Tibial artery (tissue), 4 donors: Measurements from ENCODE around the gene MAT2B.

Source experiments
- DNase-seq, 2 donors: peaks; one replicate each; pipeline ENCODE4 v3.0.0-alpha.2; 2019
- H3K27ac ChIP-seq, 2 donors: fragments of 200-600 bp; sonication (generic) in 1 of 2; 1 replicate in 1 of 2; 2 replicates in 1 of 2; pipeline ENCODE4 v1.5.1; 2018 to 2019; ENCODE audit warnings: mild to moderate bottlenecking in 1 of 2
- H3K27me3 ChIP-seq, 2 donors: fragments of 200-600 bp; sonication (generic) in 1 of 2; one replicate each; pipeline versions ENCODE4 v1.5.1 to v1.6.0; 2016 to 2019
- H3K36me3 ChIP-seq, 3 donors: fragments of 200-600 bp; sonication (generic) in 2 of 3; one replicate each; pipeline ENCODE4 v1.5.1; 2016 to 2019; ENCODE audit warnings: mild to moderate bottlenecking in 2 of 3
- H3K4me1 ChIP-seq, 4 donors: fragments of 200-600 bp; sonication (generic) in 2 of 4; 1 replicate in 3 of 4; 2 replicates in 1 of 4; pipeline ENCODE4 v1.5.1; 2016 to 2019
- H3K4me3 ChIP-seq, 2 donors: fragments of 200-600 bp; sonication (generic) in 1 of 2; 1 replicate in 1 of 2; 2 replicates in 1 of 2; pipeline ENCODE4 v1.5.1; 2018 to 2019; ENCODE audit warnings: mild to moderate bottlenecking in 2 of 2
- H3K9me3 ChIP-seq, 3 donors: fragments of 200-600 bp; sonication (generic) in 1 of 3; one replicate each; pipeline ENCODE4 v1.5.1; 2016 to 2019
- intact Hi-C: fragments of 100-400 bp; cut with DNase I; formaldehyde crosslinking; loops from one replicate; pipeline ENCODE4 v1.15.0; 2023; ENCODE audit warnings: low total_unique reads
- TF ChIP-seq, protein P1 (sequence below), 2 experiments: fragments of 200-600 bp in 1 of 2; fragments of 450-650 bp in 1 of 2; IDR thresholded peaks; one replicate each; pipeline ENCODE4 v1.5.1; 2017 to 2019; ENCODE audit warnings: antibody characterized with exemption in 2 of 2, mild to moderate bottlenecking in 1 of 2, moderate library complexity in 1 of 2

MAT2B gene

DNA sequence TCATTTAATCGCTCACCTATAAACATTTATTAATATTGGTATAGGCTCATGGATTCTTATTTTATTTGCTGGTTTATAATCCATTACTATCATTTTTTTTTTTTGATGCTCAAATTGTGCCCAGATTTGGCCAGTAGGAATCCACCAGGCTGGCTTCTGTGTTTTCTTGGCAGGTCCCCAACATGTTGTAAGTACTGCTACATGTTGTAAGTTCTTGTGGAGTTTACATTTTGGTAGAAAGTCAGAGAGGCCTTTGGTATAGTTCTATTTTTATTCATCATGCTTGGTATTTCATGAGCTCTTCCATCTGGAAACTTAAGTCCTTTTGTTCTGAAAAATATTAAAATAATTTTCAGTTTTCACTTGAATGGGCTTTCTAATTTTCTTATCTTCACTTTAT lies 47.1 kb downstream of the MAT2B start:
- intact Hi-C loops: no loop called here
- no peak for DNase-seq

DNA sequence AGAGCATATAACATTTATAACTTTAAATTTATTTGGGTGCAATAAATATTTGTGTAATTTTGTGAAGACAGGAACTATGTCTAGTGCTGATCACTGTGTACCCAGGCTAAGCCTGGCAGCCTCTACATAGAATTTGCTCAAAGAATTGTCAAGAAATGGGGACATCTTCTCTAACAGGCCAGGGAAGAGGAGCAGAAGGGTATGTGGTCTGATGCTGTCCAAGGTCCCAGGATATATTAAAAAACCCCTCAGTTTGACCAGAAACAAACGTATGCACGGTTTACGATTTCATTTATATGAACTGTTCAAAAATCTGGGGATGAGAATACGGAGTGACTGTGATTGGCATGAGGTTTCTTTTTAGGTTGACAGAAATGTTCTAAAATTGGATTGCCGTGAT lies 55.9 kb downstream of the MAT2B start:
- no peak overlapping the region for H3K27ac ChIP-seq
- H3K4me1 ChIP-seq: peaks cover 0 to 12% (median 9%) of the 10 kb centered on the region in 4 donors
- no peaks in the 10 kb centered on the region for H3K9me3 ChIP-seq
- intact Hi-C loops: loop anchor here (10.0 kb wide), 1 partner anchor 943 kb away; no protein-coding TSS in a partner anchor
- DNase-seq: no peak
- no peak overlapping the region for H3K4me3 ChIP-seq
- peaks cover 0 to 22% of the 10 kb centered on the region in 2 donors for H3K27me3 ChIP-seq
- H3K36me3 ChIP-seq: no peaks in the 10 kb centered on the region
- TF ChIP-seq, protein P1, sequence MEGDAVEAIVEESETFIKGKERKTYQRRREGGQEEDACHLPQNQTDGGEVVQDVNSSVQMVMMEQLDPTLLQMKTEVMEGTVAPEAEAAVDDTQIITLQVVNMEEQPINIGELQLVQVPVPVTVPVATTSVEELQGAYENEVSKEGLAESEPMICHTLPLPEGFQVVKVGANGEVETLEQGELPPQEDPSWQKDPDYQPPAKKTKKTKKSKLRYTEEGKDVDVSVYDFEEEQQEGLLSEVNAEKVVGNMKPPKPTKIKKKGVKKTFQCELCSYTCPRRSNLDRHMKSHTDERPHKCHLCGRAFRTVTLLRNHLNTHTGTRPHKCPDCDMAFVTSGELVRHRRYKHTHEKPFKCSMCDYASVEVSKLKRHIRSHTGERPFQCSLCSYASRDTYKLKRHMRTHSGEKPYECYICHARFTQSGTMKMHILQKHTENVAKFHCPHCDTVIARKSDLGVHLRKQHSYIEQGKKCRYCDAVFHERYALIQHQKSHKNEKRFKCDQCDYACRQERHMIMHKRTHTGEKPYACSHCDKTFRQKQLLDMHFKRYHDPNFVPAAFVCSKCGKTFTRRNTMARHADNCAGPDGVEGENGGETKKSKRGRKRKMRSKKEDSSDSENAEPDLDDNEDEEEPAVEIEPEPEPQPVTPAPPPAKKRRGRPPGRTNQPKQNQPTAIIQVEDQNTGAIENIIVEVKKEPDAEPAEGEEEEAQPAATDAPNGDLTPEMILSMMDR (IDR thresholded peaks at IDR 0.05): no peak

More for the DNA sequence above, 47.1 kb downstream of the MAT2B start:
- H3K4me3 ChIP-seq: no peak overlapping the region
- H3K36me3 ChIP-seq: no peaks in the 10 kb centered on the region
- H3K4me1 ChIP-seq: no peaks in the 10 kb centered on the region
- no peak overlapping the region for H3K27ac ChIP-seq
- TF ChIP-seq, protein P1 (IDR thresholded peaks at IDR 0.05): no peak
- H3K27me3 ChIP-seq: peaks cover 0 to 3% of the 10 kb centered on the region in 2 donors
- no peaks in the 10 kb centered on the region for H3K9me3 ChIP-seq

DNA sequence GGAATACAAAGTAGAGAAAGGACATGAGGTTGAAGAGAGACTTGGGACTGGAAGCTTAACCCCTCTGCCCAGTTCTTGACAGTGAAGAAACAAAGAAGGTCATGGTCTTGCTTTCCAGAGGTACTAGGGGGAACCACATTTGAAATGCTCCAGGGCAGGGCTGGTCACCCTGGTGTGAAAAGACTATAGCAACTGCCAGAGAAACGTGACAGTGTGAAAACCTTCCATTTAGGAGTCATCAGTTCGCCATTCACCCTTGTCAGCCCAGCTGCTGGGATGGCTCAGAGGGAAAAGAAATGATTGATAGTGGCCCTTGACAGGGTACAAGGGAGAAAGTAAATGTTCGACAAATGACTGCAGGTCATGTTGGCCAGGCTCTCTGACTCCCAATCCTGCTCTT lies 56.7 kb downstream of the MAT2B start:
- H3K4me1 ChIP-seq: peaks cover 0 to 16% (median 9%) of the 10 kb centered on the region in 4 donors
- no peak for DNase-seq
- no peaks in the 10 kb centered on the region for H3K36me3 ChIP-seq
- H3K27me3 ChIP-seq: peaks cover 0 to 24% of the 10 kb centered on the region in 2 donors
- H3K9me3 ChIP-seq: no peaks in the 10 kb centered on the region
- intact Hi-C loops: loop anchor here (10.0 kb wide), 1 partner anchor 943 kb away; no protein-coding TSS in a partner anchor
- no peak overlapping the region for H3K27ac ChIP-seq
- TF ChIP-seq, protein P1 (IDR thresholded peaks at IDR 0.05): no peak
- no peak overlapping the region for H3K4me3 ChIP-seq

DNA sequence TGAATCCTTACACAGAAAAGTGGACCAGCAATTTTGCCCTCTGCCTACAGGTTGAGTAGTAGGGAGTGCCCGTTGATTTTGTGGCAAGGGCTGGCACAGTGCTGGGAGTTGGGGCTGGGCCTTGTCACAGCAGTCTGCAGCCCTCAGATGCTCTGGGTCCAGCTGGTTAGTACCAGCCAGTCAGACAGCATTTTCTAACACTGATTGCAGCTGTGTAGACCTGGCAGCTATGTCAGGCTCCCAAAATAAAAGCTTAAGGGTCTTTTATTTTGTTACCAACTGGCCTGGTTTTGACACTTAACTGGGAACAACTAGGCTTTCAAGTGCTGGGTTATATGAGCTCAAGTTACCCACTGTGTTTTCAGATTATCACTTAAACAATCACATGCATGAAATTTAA lies 57.7 kb downstream of the MAT2B start:
- peaks cover 0 to 26% of the 10 kb centered on the region in 2 donors for H3K27me3 ChIP-seq
- H3K27ac ChIP-seq: no peak overlapping the region
- H3K9me3 ChIP-seq: no peaks in the 10 kb centered on the region
- no peak overlapping the region for H3K4me3 ChIP-seq
- intact Hi-C loops: loop anchor here (10.0 kb wide), 1 partner anchor 942 kb away; no protein-coding TSS in a partner anchor
- DNase-seq: no peak
- no peaks in the 10 kb centered on the region for H3K36me3 ChIP-seq
- TF ChIP-seq, protein P1 (IDR thresholded peaks at IDR 0.05): no peak
- peaks cover 0 to 16% (median 9%) of the 10 kb centered on the region in 4 donors for H3K4me1 ChIP-seq

DNA sequence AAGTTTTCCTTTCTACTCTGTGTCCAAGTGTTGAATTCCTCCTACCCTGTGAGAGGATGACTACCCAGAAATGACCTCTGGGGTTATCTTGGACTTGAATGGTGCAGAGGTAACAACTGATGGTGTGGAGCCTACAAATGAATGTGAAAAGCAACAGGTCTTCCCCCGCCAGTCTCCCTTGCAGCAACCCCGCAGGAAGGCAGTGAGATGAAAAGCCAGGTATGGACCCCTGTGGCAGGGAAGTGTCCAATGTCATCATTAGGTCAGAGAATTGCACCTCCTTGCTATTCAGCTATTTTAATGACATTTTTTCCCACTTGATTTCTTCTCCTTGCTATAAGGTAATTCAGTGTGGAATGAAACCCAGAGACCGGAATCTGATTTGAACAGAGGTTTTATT lies 58.5 kb downstream of the MAT2B start:
- intact Hi-C loops: loop anchor here (10.0 kb wide), 1 partner anchor 941 kb away; no protein-coding TSS in a partner anchor
- no peak overlapping the region for H3K4me3 ChIP-seq
- H3K36me3 ChIP-seq: no peaks in the 10 kb centered on the region
- no peaks in the 10 kb centered on the region for H3K9me3 ChIP-seq
- H3K27me3 ChIP-seq: peaks cover 0 to 30% of the 10 kb centered on the region in 2 donors
- TF ChIP-seq, protein P1 (IDR thresholded peaks at IDR 0.05): no peak
- no peak for DNase-seq
- H3K27ac ChIP-seq: no peak overlapping the region
- peaks cover 0 to 16% (median 9%) of the 10 kb centered on the region in 4 donors for H3K4me1 ChIP-seq
